ENCODE data around the gene SOX6.

- no peak for TF ChIP-seq CTCF (IDR thresholded peaks at IDR 0.05; ENCODE audit: low read length)
- TF ChIP-seq EZH2 (optimal IDR thresholded peaks at IDR 0.05; ENCODE audit: low read depth, low read length) = no peak
- TF ChIP-seq EZH2phosphoT487 (IDR thresholded peaks at IDR 0.05; ENCODE audit: low read length) = no peak
Observed at GRCh38 chr11:16292167-16292859, 64.0 kb downstream of the SOX6 start.

Data from MM.1S (cell line).